Neural cell (in vitro differentiated cells): ENCODE results near the gene ADAMTS14. TPM values are rescaled to one million over a fixed set of nuclear protein-coding genes. Genes with fewer than 3 reads are reported as not detected.

Source experiments
- H2AFZ ChIP-seq: fragments of 200-600, 300-800 bp; sonication (generic), shearing (Covaris generic); 2 replicates; pipeline ENCODE4 v1.6.0; 2014; ENCODE audit warnings: low read depth, mild to moderate bottlenecking, antibody characterized with exemption, low read length, moderate library complexity
- H3F3A ChIP-seq: fragments of 200-600 bp; shearing (Covaris generic); 2 replicates; pipeline ENCODE4 v1.6.1; 2016; ENCODE audit warnings: mild to moderate bottlenecking, moderate library complexity, mixed read lengths, antibody characterized with exemption, low read length; ENCODE audit not compliant: insufficient read depth, poor library complexity, severe bottlenecking
- H3K27ac ChIP-seq: fragments of 200-600, 300-800 bp; sonication (generic), shearing (Covaris generic); 2 replicates; pipeline ENCODE4 v1.5.1; 2014; ENCODE audit warnings: mild to moderate bottlenecking, low read length, moderate library complexity
- H3K27me3 ChIP-seq: fragments of 300-800, 200-600 bp; sonication (generic), shearing (Covaris generic); 2 replicates; pipeline ENCODE4 v1.6.0; 2014; ENCODE audit warnings: mild to moderate bottlenecking, low read depth, low read length, moderate library complexity; ENCODE audit not compliant: insufficient read depth
- H3K36me3 ChIP-seq: fragments of 300-800, 200-600 bp; sonication (generic), shearing (Covaris generic); 2 replicates; pipeline ENCODE4 v1.5.1; 2014; ENCODE audit warnings: mild to moderate bottlenecking, antibody characterized with exemption, low read length, moderate library complexity; ENCODE audit not compliant: insufficient read depth
- H3K4me2 ChIP-seq: fragments of 300-800, 200-600 bp; sonication (generic), shearing (Covaris generic); 2 replicates; pipeline ENCODE4 v1.6.0; 2014; ENCODE audit warnings: mild to moderate bottlenecking, low read length
- H3K4me3 ChIP-seq: fragments of 300-800, 200-600 bp; sonication (generic), shearing (Covaris generic); 2 replicates; pipeline ENCODE4 v1.5.1; 2014; ENCODE audit warnings: mild to moderate bottlenecking, low read length, moderate library complexity
- H3K79me2 ChIP-seq: fragments of 200-600 bp; shearing (Covaris generic); replicated peaks from 2 replicates; pipeline ENCODE4 v1.6.0; 2014; ENCODE audit warnings: mild to moderate bottlenecking, low read length, moderate library complexity; ENCODE audit not compliant: insufficient read depth
- H3K9ac ChIP-seq: fragments of 300-800, 200-600 bp; sonication (generic), shearing (Covaris generic); 2 replicates; pipeline ENCODE4 v1.6.1; 2016; ENCODE audit warnings: mild to moderate bottlenecking, low read length, mixed read lengths
- H3K9me2 ChIP-seq: fragments of 200-600 bp; shearing (Covaris generic); 2 replicates; pipeline ENCODE4 v1.6.1; 2016; ENCODE audit warnings: mild to moderate bottlenecking, low read length, mixed read lengths; ENCODE audit not compliant: insufficient read depth
- H3K9me3 ChIP-seq: fragments of 200-600, 300-800 bp; sonication (generic), shearing (Covaris generic); 2 replicates; pipeline ENCODE4 v1.6.1; 2016; ENCODE audit warnings: mild to moderate bottlenecking, mixed run types, low read length, moderate library complexity, mixed read lengths
- H4K20me1 ChIP-seq: fragments of 200-600 bp; shearing (Covaris generic); 2 replicates; pipeline ENCODE4 v1.6.1; 2016; ENCODE audit warnings: mild to moderate bottlenecking, mixed run types; ENCODE audit not compliant: insufficient read depth
- CTCF ChIP-seq: fragments of 450-650 bp; IDR thresholded peaks from 2 replicates; pipeline ENCODE4 v1.5.1; 2014; ENCODE audit warnings: antibody characterized with exemption, mild to moderate bottlenecking, moderate library complexity; ENCODE audit not compliant: poor library complexity, severe bottlenecking
- EP300 ChIP-seq: fragments of 450-650 bp; conservative IDR thresholded peaks from 2 replicates; pipeline ENCODE4 v1.6.1; 2014; ENCODE audit warnings: antibody characterized with exemption, mild to moderate bottlenecking, moderate library complexity; ENCODE audit not compliant: poor library complexity, severe bottlenecking
- EZH2 ChIP-seq: fragments of 200-600, 300-800 bp; shearing (Covaris generic), sonication (generic); IDR thresholded peaks from 2 replicates; pipeline ENCODE4 v1.6.1; 2014; ENCODE audit warnings: antibody characterized with exemption, low read length, borderline replicate concordance, mild to moderate bottlenecking; ENCODE audit not compliant: insufficient read depth, poor library complexity, severe bottlenecking
- MXI1 ChIP-seq: fragments of 450-650 bp; conservative IDR thresholded peaks from 2 replicates; pipeline ENCODE4 v1.6.1; 2014; ENCODE audit warnings: antibody characterized with exemption, mild to moderate bottlenecking; ENCODE audit not compliant: poor library complexity, severe bottlenecking
- POLR2AphosphoS5 ChIP-seq: IDR thresholded peaks from 2 replicates; pipeline ENCODE4 v1.6.1; 2012
- RAD21 ChIP-seq: fragments of 450-650 bp; conservative IDR thresholded peaks from 2 replicates; pipeline ENCODE4 v1.6.1; 2014; ENCODE audit warnings: antibody characterized with exemption, mild to moderate bottlenecking, moderate library complexity
- REST ChIP-seq: IDR thresholded peaks from 2 replicates; pipeline ENCODE4 v1.6.1; 2012; ENCODE audit warnings: borderline replicate concordance
- SMC3 ChIP-seq: fragments of 450-650 bp; conservative IDR thresholded peaks from 2 replicates; pipeline ENCODE4 v1.6.1; 2014; ENCODE audit warnings: antibody characterized with exemption, mild to moderate bottlenecking, moderate library complexity; ENCODE audit not compliant: poor library complexity
- TAF1 ChIP-seq: IDR thresholded peaks from 2 replicates; pipeline ENCODE4 v1.6.1; 2012; ENCODE audit warnings: low read depth
- polyA plus RNA-seq: library from polyadenylated mRNA; depleted of rRNA; stranded (reverse); fragments of >200 nt; gene quantifications from 2 replicates; pipeline ENCODE4 v1.2.3, GENCODE V29; 2014

Gene ADAMTS14
- polyA plus RNA-seq, 1 donor from 2014 or later = 0.04 TPM

GRCh38 chr10:70651661-70652060 lies 20.6 kb upstream of the ADAMTS14 start:
- Histone ChIP-seq H3F3A (no peaks in the 10 kb centered on the region), H3K27me3 (no peaks in the 10 kb centered on the region), H2AFZ (no peak overlapping the region), H3K36me3 (no peaks in the 10 kb centered on the region), H3K79me2 (no peaks in the 10 kb centered on the region), H4K20me1 (no peaks in the 10 kb centered on the region), H3K27ac (no peak overlapping the region), H3K9ac (no peak overlapping the region), H3K4me2 (no peak overlapping the region), H3K9me2 (no peaks in the 10 kb centered on the region), H3K9me3 (peaks cover 4% of the 10 kb centered on the region), H3K4me3 (no peak overlapping the region)
- TF ChIP-seq REST = no peak
- no peak for TF ChIP-seq POLR2AphosphoS5
- TF ChIP-seq RAD21 = no peak
- TF ChIP-seq TAF1 = no peak
- TF ChIP-seq CTCF = no peak
- TF ChIP-seq MXI1 = no peak
- no peak for TF ChIP-seq EZH2
- no peak for TF ChIP-seq EP300
- TF ChIP-seq SMC3 = no peak

- Histone ChIP-seq H3K79me2 (no peaks in the 10 kb centered on the region), H3K9me3 (peaks cover 3% of the 10 kb centered on the region), H3K36me3 (no peaks in the 10 kb centered on the region), H3K27me3 (no peaks in the 10 kb centered on the region), H3K9me2 (no peaks in the 10 kb centered on the region), H3K9ac (no peak overlapping the region), H2AFZ (no peak overlapping the region), H3K4me3 (no peak overlapping the region), H4K20me1 (no peaks in the 10 kb centered on the region), H3K4me2 (no peak overlapping the region), H3F3A (no peaks in the 10 kb centered on the region), H3K27ac (no peak overlapping the region)
- TF ChIP-seq MXI1 = no peak
- no peak for TF ChIP-seq CTCF
- TF ChIP-seq SMC3 = no peak
- no peak for TF ChIP-seq EP300
- TF ChIP-seq POLR2AphosphoS5 = no peak
- TF ChIP-seq TAF1 = no peak
- no peak for TF ChIP-seq REST
- TF ChIP-seq RAD21 = no peak
Measured at GRCh38 chr10:70652761-70653657, 19.3 kb upstream of the ADAMTS14 start.
